HCT116 (cell line): ENCODE data around the gene SPATA21. TPM values are rescaled to one million over a fixed set of nuclear protein-coding genes. Genes with fewer than 3 reads are reported as not detected.

ENCODE experiments used
- ATAC-seq: fragments of 200-7000 bp; cut with Tn5 transposase; 2 replicates; pipeline ENCODE4 v1.9.1; 2020; ENCODE audit warnings: mild to moderate bottlenecking, moderate library complexity
- BruUV-seq: library from RNA; stranded (reverse); fragments of 400-500 nt; replicated peaks from 2 replicates; lab custom pipeline; 2021; lab: Mats Ljungman, UMichigan
- CTCF ChIA-PET: fragments of 300-600 bp; sonication (Branson Sonifier 250); formaldehyde crosslinking; loops from one replicate; lab custom pipeline; 2021; ENCODE audit warnings: antibody characterized with exemption; lab: Charles Lee
- POLR2A ChIA-PET: fragments of 300-600, 350-600 bp; sonication (Branson Sonifier 250); formaldehyde crosslinking; loops from one replicate; lab custom pipeline; 2021; ENCODE audit warnings: antibody characterized with exemption; lab: Charles Lee
- RAD21 ChIA-PET, 2 experiments: fragments of 300-600 bp; sonication (Branson Sonifier 250); formaldehyde crosslinking; loops; one replicate each; lab custom pipeline; 2023; ENCODE audit warnings: low total read pairs in 2 of 2; ENCODE audit not compliant: uncharacterized antibody in 2 of 2, unreplicated experiment in 2 of 2, low non-redundant PET in 1 of 2; lab: Charles Lee
- DNase-seq: peaks from one replicate; pipeline ENCODE4 v3.0.0-alpha.2; 2010; ENCODE audit warnings: low read depth, low spot score
- H2AFZ ChIP-seq: fragments of 200-600 bp; shearing (Covaris generic), sonication (generic); 2 replicates; pipeline ENCODE4 v1.6.1; 2017; ENCODE audit warnings: low read depth, mixed run types, mixed read lengths, antibody characterized with exemption, low read length; ENCODE audit not compliant: poor library complexity, severe bottlenecking
- H3K27ac ChIP-seq: 2 replicates; pipeline ENCODE4 v1.5.1; 2012; ENCODE audit warnings: low read depth, low read length
- H3K27me3 ChIP-seq: fragments of 200-600 bp; sonication (generic); 2 replicates; pipeline ENCODE4 v1.6.1; 2016; ENCODE audit warnings: mixed run types, low read length, mixed read lengths; ENCODE audit not compliant: insufficient read depth
- H3K36me3 ChIP-seq, 2 experiments: fragments of 200-500 bp in 1 of 2; fragments of 200-600 bp in 1 of 2; sonication (Bioruptor generic) in 1 of 2; sonication (generic) in 1 of 2; 2 replicates each; pipeline versions ENCODE4 v1.5.1 to v1.6.1; 2014 to 2016; ENCODE audit warnings: low read length in 2 of 2, inconsistent platforms in 1 of 2, mixed read lengths in 1 of 2, mixed run types in 1 of 2; ENCODE audit not compliant: insufficient read depth in 2 of 2, control insufficient read depth in 1 of 2
- H3K4me1 ChIP-seq, 2 experiments: fragments of 200-600 bp in 1 of 2; sonication (generic) in 1 of 2; 2 replicates each; pipeline versions ENCODE4 v1.5.1 to v1.6.1; 2012 to 2017; ENCODE audit warnings: low read length in 2 of 2, inconsistent platforms in 1 of 2, mild to moderate bottlenecking in 1 of 2, mixed read lengths in 1 of 2, mixed run types in 1 of 2, moderate library complexity in 1 of 2; ENCODE audit not compliant: insufficient read depth in 2 of 2, control insufficient read depth in 1 of 2
- H3K4me2 ChIP-seq: fragments of 200-600 bp; sonication (generic); 2 replicates; pipeline ENCODE4 v1.6.1; 2017; ENCODE audit warnings: mixed run types, low read length, mixed read lengths
- H3K4me3 ChIP-seq, 2 experiments: fragments of 200-600 bp in 1 of 2; sonication (generic) in 1 of 2; replicated peaks in 1 of 2; 2 replicates each; pipeline ENCODE4 v1.5.1; 2011 to 2016; ENCODE audit warnings: low read length in 2 of 2, control low read depth in 1 of 2, low read depth in 1 of 2, mild to moderate bottlenecking in 1 of 2, mixed read lengths in 1 of 2, mixed run types in 1 of 2
- H3K79me2 ChIP-seq: fragments of 200-600 bp; sonication (generic); 2 replicates; pipeline ENCODE4 v1.6.1; 2017; ENCODE audit warnings: mild to moderate bottlenecking, mixed run types, low read length, moderate library complexity, mixed read lengths; ENCODE audit not compliant: insufficient read depth
- H3K9ac ChIP-seq: fragments of 200-600 bp; sonication (generic); 2 replicates; pipeline ENCODE4 v1.6.1; 2016; ENCODE audit warnings: low read length, mixed read lengths
- H3K9me2 ChIP-seq: fragments of 200-600 bp; sonication (generic), shearing (Covaris generic); 2 replicates; pipeline ENCODE4 v1.6.1; 2017; ENCODE audit warnings: mixed run types, mild to moderate bottlenecking, moderate library complexity; ENCODE audit not compliant: insufficient read depth
- H3K9me3 ChIP-seq, 2 experiments: fragments of 200-500 bp in 1 of 2; fragments of 200-600 bp in 1 of 2; sonication (Bioruptor generic) in 1 of 2; sonication (generic) in 1 of 2; 2 replicates each; pipeline ENCODE4 v1.6.1; 2014 to 2017; ENCODE audit warnings: low read length in 2 of 2, mixed read lengths in 2 of 2, inconsistent platforms in 1 of 2, low read depth in 1 of 2, mild to moderate bottlenecking in 1 of 2, mixed run types in 1 of 2, moderate library complexity in 1 of 2; ENCODE audit not compliant: control insufficient read depth in 1 of 2, insufficient read depth in 1 of 2
- H4K20me1 ChIP-seq: fragments of 200-600 bp; sonication (generic), shearing (Covaris generic); 2 replicates; pipeline ENCODE4 v1.6.1; 2017; ENCODE audit warnings: mixed run types, mild to moderate bottlenecking, moderate library complexity; ENCODE audit not compliant: insufficient read depth
- CEBPB ChIP-seq: IDR thresholded peaks from 2 replicates; pipeline ENCODE4 v1.6.1; 2012; ENCODE audit warnings: low read depth
- ELF1 ChIP-seq: IDR thresholded peaks from 2 replicates; pipeline ENCODE4 v1.6.1; 2012; ENCODE audit warnings: low read depth, borderline replicate concordance
- FOSL1 ChIP-seq: IDR thresholded peaks from 2 replicates; pipeline ENCODE4 v1.6.1; 2012; ENCODE audit warnings: low read depth
- JUND ChIP-seq: IDR thresholded peaks from 2 replicates; pipeline ENCODE4 v1.6.1; 2012
- POLR2AphosphoS5 ChIP-seq: IDR thresholded peaks from 2 replicates; pipeline ENCODE4 v1.6.1; 2011; ENCODE audit warnings: mild to moderate bottlenecking, low read depth, low read length, moderate library complexity
- RAD21 ChIP-seq: IDR thresholded peaks from 2 replicates; pipeline ENCODE4 v1.6.1; 2012; ENCODE audit warnings: low read depth, mild to moderate bottlenecking
- intact Hi-C: fragments of 100-400 bp; cut with micrococcal nuclease; formaldehyde crosslinking; loops from 2 replicates; pipeline ENCODE4 v1.10.0; 2022
- total RNA-seq: library from RNA; stranded (reverse); gene quantifications from one replicate; pipeline ENCODE4 v1.2.1, GENCODE V29; 2021; ENCODE audit not compliant: unreplicated experiment
- TF ChIP-seq, protein P1 (sequence below): IDR thresholded peaks from 2 replicates; pipeline ENCODE4 v1.6.1; 2012; ENCODE audit warnings: low read depth
- TF ChIP-seq, protein P2 (sequence below): IDR thresholded peaks from 2 replicates; pipeline ENCODE4 v1.6.1; 2011; ENCODE audit warnings: mild to moderate bottlenecking, low read length, moderate library complexity; ENCODE audit not compliant: insufficient replicate concordance; ENCODE audit errors: extremely low read depth

SPATA21 gene
- total RNA-seq, 1 experiment from 2014 or later: not detected

DNA sequence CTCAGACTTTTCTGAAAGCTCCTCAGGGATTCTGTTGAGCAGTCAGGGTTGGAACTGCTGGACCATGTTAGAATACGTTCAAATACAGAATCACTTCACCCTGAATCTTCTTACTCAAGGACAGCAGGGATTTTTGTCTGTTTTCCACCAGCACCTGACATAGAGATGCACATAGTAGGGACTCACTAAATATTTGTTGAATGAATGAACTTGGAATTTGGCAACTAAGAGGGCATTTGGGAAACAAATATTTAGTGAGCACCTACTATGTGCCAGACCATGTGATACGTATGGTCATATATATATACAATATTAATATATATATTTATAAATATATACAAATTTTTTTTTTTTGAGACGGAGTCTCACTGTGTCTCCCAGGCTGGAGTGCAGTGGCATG lies 80.4 kb downstream of the SPATA21 start (continued):
- TF ChIP-seq, protein P1, sequence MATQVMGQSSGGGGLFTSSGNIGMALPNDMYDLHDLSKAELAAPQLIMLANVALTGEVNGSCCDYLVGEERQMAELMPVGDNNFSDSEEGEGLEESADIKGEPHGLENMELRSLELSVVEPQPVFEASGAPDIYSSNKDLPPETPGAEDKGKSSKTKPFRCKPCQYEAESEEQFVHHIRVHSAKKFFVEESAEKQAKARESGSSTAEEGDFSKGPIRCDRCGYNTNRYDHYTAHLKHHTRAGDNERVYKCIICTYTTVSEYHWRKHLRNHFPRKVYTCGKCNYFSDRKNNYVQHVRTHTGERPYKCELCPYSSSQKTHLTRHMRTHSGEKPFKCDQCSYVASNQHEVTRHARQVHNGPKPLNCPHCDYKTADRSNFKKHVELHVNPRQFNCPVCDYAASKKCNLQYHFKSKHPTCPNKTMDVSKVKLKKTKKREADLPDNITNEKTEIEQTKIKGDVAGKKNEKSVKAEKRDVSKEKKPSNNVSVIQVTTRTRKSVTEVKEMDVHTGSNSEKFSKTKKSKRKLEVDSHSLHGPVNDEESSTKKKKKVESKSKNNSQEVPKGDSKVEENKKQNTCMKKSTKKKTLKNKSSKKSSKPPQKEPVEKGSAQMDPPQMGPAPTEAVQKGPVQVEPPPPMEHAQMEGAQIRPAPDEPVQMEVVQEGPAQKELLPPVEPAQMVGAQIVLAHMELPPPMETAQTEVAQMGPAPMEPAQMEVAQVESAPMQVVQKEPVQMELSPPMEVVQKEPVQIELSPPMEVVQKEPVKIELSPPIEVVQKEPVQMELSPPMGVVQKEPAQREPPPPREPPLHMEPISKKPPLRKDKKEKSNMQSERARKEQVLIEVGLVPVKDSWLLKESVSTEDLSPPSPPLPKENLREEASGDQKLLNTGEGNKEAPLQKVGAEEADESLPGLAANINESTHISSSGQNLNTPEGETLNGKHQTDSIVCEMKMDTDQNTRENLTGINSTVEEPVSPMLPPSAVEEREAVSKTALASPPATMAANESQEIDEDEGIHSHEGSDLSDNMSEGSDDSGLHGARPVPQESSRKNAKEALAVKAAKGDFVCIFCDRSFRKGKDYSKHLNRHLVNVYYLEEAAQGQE: no peak
- TF ChIP-seq, protein P2, sequence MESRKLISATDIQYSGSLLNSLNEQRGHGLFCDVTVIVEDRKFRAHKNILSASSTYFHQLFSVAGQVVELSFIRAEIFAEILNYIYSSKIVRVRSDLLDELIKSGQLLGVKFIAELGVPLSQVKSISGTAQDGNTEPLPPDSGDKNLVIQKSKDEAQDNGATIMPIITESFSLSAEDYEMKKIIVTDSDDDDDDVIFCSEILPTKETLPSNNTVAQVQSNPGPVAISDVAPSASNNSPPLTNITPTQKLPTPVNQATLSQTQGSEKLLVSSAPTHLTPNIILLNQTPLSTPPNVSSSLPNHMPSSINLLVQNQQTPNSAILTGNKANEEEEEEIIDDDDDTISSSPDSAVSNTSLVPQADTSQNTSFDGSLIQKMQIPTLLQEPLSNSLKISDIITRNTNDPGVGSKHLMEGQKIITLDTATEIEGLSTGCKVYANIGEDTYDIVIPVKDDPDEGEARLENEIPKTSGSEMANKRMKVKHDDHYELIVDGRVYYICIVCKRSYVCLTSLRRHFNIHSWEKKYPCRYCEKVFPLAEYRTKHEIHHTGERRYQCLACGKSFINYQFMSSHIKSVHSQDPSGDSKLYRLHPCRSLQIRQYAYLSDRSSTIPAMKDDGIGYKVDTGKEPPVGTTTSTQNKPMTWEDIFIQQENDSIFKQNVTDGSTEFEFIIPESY: no peak
- TF ChIP-seq CEBPB (no peak), ELF1 (no peak)

DNA sequence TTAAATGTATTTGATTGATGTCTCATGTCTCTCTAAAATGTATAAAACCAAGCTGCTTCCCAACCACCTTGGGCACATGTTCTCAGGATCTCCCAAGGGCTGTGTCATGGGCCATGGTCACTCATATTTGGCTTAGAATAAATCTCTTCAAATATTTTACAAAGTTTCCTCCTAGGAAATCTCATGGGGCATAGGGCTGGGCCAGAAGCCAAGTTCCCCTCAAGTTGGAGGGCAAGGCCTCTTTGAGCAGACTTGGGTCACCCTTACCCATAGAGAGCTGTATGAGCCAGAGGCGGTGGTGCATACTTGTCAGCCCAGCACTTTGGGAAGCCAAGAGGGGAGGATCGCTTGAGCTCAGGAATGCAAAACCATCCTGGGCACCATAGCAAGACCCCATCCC lies 82.6 kb downstream of the SPATA21 start:
- CTCF ChIA-PET: interaction anchor here (3.7 kb wide), 1 partner anchor 8 kb away, joined by 24 read pairs; no protein-coding TSS in a partner anchor
- Histone ChIP-seq H3K36me3 (no peaks in the 10 kb centered on the region), H2AFZ (no peak overlapping the region), H3K4me3 (no peak overlapping the region), H3K9ac (no peak overlapping the region)
- POLR2A ChIA-PET: interaction anchor here (1.4 kb wide), 1 partner anchor 9 kb away, joined by 4 read pairs; no protein-coding TSS in a partner anchor
- TF ChIP-seq RAD21 (no peak), JUND (no peak), FOSL1 (no peak), POLR2AphosphoS5 (no peak)
- TF ChIP-seq, all 23 proteins: peak for 0
- intact Hi-C loops: no loop called here
- Histone ChIP-seq H3K79me2 (peaks cover 24% of the 10 kb centered on the region), H4K20me1 (peaks cover 4% of the 10 kb centered on the region; the same call in 1 of the 2 replicates), H3K4me1 (peaks cover 14 to 26% of the 10 kb centered on the region in 2 experiments), H3K9me2 (no peaks in the 10 kb centered on the region), H3K4me2 (no peak overlapping the region), H3K27me3 (no peaks in the 10 kb centered on the region), H3K9me3 (no peaks in the 10 kb centered on the region), H3K27ac (no peak overlapping the region)
- no TSS peak for BruUV-seq
- RAD21 ChIA-PET: no interaction called here
- ATAC-seq (no peak), DNase-seq (no peak)
